ENCODE results near the gene UNG.
"Not testable (repeated sequence)": the region's sequence is repeated elsewhere in the genome, so short reads cannot be mapped to it uniquely, and the experiment has no call there.

Gene UNG

GRCh38 chr12:109124878-109125648, 27.7 kb downstream of the UNG start:
- DNase-seq: no peak

- no peak for DNase-seq
Measured at GRCh38 chr12:109125791-109126190, 28.4 kb downstream of the UNG start.

- DNase-seq: no peak
Measured at GRCh38 chr12:109126784-109127183, 29.4 kb downstream of the UNG start.

GRCh38 chr12:109127533-109128242, 30.3 kb downstream of the UNG start:
- DNase-seq: no peak

GRCh38 chr12:109130297-109131153, 33.1 kb downstream of the UNG start:
- DNase-seq: peak; percentile 14

- DNase-seq: peak; percentile 41
Measured at GRCh38 chr12:109131154-109132050, 34.0 kb downstream of the UNG start.

GRCh38 chr12:109134186-109134917, 37.0 kb downstream of the UNG start:
- no peak for DNase-seq

GRCh38 chr12:109137055-109137454, 39.7 kb downstream of the UNG start:
- DNase-seq: no peak

- no peak for DNase-seq
Measured at GRCh38 chr12:109139360-109139759, 42.0 kb downstream of the UNG start.

GRCh38 chr12:109139791-109140190, 42.4 kb downstream of the UNG start:
- DNase-seq: no peak

GRCh38 chr12:109140560-109140959, 43.2 kb downstream of the UNG start:
- DNase-seq: no peak

- no peak for DNase-seq
Measured at GRCh38 chr12:109144224-109144623, 46.8 kb downstream of the UNG start.

GRCh38 chr12:109147126-109147525, 49.7 kb downstream of the UNG start:
- not testable (repeated sequence) for DNase-seq

GRCh38 chr12:109147954-109148353, 50.6 kb downstream of the UNG start:
- no peak for DNase-seq

GRCh38 chr12:109150124-109150640, 52.8 kb downstream of the UNG start:
- DNase-seq: no peak

- no peak for DNase-seq
Measured at GRCh38 chr12:109151457-109151856, 54.1 kb downstream of the UNG start.

GRCh38 chr12:109153821-109154441, 56.5 kb downstream of the UNG start:
- DNase-seq: no peak

GRCh38 chr12:109154451-109155438, 57.3 kb downstream of the UNG start:
- peak; percentile 85 for DNase-seq

- no peak for DNase-seq
Measured at GRCh38 chr12:109156036-109156435, 58.6 kb downstream of the UNG start.

GRCh38 chr12:109156586-109156985, 59.2 kb downstream of the UNG start:
- no peak for DNase-seq

Data from eye (tissue), 1 donor.